Activated CD8-positive, alpha-beta memory T cell treated with anti-CD3 and anti-CD28 coated beads, Interleukin-2, amount 50 U/mL, for 48 hours (primary cell): Measurements from ENCODE around the gene PLXNA1.

Source experiments
- DNase-seq: peaks from one replicate; pipeline ENCODE4 v3.0.0-alpha.2; 2020

PLXNA1 gene

DNA sequence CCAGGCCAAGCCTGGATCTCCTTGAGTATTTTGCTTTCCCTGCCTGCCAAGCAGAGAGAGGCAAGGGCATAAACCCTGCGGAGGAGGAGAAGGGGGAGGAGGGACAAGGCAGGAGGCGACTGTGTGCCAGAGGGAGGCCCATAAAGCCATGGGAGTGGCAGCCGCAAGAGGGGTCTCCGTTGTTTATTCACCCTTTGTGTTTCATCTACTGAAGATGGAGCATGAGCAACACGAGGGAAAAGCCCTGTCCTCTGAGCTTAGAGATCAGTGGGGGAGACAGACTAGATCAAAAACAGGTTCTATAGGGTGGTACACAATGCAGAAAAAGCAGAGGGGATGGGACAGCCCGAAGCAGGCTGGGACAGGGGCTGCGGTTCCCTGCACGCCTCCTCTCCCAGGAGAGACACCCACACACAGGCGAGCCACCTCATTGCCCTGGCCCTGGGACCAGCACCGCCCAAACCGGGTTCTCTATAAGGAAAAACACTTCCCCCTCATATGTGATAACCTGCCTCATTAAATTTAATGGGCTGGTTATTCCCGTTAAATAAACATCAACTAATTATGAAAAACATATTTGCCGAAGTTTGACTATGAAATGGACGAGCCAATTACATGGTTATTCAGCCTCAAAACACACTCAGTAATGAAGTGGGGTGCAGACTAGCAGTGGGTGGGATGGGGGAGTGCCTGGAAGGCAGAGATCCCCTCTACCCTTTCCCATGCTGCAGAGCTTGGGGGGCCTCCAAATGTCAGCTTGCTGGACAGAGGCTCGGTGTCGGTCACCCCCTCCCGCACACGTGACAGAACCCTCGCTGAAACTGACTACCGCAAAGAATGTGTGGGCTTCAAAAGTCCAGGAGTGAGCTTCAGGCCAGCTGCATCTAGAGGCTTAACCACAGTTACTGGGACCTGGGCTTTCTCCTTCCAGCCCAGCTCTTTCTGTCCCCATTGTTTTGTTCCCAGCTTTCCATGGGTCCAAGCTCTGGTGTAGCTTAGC lies 14.2 kb upstream of the PLXNA1 start:
- DNase-seq, result no peak

DNA sequence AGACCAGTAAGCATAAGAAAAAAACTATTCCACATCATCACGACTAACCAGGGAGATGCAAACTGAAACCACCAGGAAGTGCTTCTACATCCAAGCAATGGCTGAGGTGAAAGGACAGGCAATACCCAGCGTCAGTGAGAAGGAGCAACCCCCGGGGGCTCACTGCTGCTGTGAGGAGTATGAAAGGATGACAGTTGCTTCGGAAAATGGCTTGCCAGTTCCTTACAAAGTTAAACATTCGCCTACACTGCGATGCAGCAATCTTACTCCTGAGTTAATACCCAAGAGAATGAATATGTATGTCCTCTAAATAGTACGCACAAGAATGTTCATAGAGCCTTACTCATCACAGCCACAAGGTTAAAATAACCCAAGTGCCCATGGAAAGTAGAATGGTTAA lies 13.3 kb upstream of the PLXNA1 start:
- no peak for DNase-seq

DNA sequence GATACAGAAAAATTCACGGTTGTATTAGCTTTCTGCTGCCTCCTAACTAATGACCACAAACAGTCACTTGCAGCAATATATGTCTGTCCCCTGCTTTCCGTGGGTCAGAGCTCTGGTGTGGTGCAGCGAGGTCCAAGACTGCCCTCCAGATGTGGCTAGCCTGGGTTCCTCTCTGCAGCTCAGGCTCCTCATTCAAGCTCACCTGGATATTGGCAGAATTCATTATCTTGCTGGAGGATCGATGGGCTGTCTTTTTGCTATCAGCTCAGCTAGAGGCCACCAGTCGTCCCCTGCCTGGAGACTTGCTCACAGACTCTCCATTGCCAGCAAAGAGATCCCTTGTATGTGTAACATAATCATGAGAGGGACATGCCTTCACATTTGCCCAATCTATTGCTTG lies 12.8 kb upstream of the PLXNA1 start:
- DNase-seq, result no peak

DNA sequence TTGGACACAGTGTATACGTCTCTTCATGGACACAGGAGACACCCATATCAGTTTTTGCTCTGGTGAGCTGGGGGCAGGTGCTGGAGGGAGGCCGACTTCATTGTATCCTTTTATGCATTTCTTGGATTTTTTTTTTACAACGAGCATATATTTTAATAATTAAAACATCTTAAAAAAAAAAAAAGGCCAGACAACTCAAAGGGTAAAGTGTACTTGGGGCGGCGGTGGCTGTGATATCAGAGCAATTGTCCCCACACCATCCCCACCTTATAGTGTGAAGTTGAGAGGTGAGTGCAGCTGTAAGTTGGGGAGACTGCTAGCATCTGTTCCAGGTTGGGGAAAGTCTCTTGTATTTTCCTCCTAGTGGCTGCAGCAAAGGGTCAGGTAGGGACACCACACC lies 12.0 kb upstream of the PLXNA1 start:
- DNase-seq, result no peak

DNA sequence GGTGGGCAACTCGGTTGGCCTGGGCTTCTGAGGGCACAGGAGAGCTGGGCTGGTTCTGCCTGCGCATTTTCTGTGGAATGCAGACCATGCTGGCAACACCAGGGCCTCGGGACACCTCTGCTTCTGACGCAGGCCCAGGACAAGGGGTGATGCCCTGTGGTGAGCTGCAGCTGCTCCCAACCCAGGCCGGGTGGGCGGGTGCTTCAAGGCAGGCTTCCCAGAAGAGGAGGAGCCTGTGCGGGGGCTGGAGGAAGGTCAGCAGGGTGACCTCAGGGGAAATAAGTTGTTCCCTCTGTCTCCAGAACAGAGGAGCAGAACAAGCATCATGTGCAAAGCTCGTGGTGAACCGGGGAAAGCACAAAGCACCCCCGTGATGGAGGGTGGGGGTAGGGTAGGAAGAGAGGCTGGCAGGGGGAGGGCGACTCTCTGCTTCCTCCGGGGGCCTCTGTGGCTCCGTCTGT lies 11.0 kb upstream of the PLXNA1 start:
- no peak for DNase-seq

DNA sequence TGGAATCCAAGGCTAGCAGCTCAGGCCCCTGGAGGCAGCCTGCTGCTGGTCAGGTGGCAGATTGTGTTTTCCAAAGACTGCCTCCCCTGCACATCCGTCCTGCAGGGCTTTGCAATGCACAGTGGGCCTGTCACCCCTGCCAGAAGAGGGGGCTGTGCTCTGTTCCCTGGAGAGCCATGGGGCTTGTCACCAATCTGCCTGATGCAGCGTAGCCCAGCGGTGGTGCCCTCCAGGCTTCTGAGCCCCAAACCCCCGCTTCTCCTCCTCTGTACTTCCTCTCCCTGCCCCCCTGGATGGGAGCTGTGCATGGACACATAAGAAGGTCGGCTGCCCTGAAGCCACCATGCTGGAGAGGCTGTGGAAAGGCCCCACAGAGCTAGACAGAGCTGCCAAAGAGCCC lies 10.0 kb upstream of the PLXNA1 start:
- no peak for DNase-seq

DNA sequence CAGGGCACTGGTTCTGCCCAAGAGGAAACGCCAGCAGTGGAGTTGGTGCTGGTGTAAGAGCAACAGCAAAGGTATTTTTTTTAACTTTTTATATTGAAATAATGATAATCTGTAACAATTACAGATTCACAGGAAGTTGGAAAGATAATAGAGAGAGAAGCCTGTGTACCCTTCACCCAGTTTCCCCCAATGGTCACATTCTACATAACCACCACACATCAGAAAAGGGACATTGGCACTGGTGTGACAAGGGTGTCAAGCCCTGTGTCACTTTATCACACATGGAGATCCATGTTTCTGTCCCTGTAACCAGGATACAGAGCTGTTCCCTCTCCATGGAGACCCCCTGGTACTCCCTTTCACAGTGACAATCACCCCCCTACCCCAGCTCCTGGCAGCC lies 9.1 kb upstream of the PLXNA1 start:
- DNase-seq, result no peak

DNA sequence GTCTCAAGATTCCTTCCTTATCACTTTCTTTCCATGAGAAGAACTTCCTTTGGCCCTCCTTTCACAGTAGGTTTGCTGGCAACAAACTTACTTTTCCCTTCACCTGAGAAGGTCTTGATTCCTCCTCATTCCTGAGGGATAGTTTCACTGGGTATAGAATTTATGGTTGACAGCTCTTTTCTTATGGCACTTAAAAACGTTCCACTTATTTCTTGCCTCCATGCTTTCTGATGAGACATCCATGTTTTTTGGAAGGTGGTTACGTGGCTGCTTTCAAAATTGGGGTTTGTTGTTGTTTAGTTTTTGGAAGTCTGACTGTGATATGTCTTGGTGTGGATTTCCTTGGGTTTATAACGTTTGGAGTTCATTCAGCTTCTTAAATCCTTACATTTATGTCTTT lies 8.2 kb upstream of the PLXNA1 start:
- DNase-seq, result no peak

DNA sequence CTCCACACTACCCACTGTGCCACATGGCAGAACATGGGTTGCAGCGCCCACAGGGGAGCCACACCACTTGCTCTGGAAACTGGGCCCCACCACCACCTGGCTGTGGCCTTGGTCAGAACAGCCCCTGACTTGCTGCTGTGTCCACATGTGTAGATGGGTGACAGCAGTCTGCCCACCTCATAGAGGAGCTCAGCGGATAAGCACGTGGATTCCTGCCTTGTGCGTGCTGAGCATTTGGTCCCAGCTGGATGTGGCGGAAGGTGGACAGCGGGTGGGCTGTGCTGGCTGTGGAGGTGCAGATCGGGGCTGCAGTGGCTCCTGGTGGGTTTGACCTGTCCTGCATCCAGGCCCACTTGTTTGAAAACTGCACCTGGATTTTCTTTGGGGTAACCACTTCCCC lies 6.0 kb upstream of the PLXNA1 start:
- no peak for DNase-seq

DNA sequence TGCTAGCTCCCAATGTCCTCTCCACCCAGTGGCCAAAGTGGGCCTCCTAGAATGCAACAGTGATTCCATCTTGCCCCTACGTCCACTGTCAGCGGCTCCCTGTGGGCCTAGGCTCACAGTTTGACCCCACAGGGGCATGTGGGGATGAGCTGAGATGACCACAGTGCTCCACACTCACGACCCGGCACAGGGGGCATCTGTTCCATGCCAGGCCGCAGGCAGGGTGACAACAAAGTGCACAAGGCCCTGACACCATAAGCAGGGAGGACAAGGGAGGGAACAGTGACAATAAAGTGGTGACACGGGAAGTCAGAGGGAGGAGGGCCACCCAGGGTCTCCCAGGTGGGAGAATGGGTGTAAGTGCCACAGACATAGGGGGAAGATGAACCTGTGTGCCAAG lies 5.1 kb upstream of the PLXNA1 start:
- no peak for DNase-seq

DNA sequence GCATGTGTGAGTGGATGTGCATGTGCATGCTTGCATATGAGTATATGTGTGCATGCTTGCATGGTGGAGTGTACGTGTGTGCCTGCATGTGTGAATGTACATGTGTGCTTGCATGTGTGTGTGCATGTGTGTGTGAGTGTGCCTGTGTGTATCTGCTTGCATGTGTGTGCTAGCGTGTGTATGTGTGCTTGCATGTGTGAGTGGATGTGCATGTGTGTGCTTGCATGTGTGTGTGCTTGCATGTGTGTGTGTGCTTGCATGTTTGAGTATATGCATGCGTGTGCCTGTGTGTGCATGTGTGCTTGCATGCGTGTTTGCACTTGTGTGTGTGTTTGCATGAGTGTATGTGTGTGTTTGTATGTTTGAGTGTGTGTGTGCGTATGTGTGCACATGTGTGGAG lies 4.6 kb upstream of the PLXNA1 start:
- no peak for DNase-seq

DNA sequence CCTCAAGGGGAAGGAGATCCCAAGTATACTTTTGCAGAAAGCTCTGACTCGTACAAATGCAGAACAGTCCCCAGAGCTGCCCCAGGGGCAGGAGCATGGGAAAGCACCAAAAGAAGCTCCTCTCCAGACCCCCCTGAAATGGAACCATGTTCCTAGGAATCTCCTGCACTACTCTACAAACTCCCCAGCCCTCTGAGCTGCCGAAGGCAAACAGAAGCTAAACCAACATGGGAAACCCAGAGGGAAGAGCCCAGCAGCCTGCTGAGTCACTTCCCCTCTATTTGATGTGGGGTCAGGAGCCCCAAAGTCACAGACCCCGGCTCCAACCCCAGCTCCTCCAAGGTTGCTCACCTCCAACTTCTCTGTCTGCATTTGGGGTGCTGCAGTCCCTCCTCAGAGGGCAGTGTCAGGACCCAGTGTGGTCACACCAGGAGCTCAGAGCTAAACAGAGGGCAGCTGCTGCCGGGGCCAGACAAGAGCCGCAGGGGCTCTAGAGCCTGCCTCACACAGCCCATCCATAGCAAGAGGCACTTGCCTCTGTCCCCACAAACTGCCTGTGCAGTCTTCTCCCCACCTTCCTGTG lies 3.8 kb upstream of the PLXNA1 start:
- DNase-seq, result no peak

DNA sequence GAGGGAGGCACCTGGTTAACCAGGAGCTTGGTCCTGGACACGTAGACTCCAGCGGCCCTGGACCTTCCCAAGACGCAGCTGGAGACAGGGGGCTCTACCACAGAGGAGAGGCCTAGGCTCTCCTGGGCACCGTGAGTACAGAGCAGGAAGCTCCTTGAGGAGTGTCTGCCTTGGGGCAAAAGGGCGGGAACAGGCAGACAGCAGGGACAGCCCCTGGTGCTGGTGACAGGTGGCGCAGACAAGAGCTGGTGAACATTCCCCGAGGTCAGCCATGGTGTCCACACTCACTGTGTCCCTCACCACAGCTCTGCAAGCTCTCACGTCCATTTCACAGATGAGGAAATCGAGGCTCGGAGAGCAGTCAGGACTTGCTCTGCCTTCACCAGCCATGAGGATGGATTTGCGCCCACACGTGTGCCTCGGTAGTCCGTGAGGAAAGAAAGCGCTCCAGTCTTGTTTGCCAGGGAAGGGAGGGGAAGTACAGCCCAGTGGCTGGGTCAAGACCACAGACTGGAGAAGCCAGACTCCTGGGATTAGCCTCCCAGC lies 2.6 kb upstream of the PLXNA1 start:
- no peak for DNase-seq

DNA sequence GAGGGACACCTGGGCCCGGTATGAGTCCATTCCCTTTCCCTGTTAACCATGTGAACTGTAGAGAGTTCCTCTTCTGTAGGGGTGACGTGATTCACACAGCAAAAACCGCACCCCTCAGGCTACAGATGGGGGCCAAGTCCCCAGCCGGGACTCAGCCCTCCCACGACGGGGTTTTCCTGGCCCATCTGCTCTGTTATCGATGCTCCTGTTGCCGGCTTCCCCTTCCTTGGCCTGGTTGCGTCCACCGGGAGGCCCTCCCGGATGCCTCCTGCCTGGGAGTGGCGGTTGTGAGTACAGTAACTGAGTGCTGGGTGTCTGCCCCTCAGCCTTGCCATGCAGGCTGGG lies 817 bp upstream of the PLXNA1 start:
- DNase-seq, result no peak

DNA sequence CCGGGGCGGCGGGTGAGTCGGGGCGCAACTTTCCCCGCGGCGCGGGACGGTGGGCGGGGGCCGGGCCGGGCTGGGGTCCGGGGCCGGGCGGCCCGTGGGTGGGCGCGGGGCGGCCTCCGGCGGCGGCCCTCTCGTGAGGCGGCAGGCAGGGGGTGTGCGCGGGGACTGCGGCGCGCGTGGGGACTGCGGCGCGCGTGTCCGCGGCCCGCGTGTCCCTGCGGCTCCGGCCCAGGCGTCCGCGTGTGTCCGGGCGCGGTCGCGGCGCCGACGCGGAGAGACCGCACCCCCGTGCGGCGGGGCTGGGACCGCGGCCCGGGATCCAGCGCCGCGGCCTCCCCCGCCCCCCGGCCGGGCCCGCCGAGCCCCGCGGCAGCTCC lies 349 bp downstream of the PLXNA1 start:
- DNase-seq, result no peak

DNA sequence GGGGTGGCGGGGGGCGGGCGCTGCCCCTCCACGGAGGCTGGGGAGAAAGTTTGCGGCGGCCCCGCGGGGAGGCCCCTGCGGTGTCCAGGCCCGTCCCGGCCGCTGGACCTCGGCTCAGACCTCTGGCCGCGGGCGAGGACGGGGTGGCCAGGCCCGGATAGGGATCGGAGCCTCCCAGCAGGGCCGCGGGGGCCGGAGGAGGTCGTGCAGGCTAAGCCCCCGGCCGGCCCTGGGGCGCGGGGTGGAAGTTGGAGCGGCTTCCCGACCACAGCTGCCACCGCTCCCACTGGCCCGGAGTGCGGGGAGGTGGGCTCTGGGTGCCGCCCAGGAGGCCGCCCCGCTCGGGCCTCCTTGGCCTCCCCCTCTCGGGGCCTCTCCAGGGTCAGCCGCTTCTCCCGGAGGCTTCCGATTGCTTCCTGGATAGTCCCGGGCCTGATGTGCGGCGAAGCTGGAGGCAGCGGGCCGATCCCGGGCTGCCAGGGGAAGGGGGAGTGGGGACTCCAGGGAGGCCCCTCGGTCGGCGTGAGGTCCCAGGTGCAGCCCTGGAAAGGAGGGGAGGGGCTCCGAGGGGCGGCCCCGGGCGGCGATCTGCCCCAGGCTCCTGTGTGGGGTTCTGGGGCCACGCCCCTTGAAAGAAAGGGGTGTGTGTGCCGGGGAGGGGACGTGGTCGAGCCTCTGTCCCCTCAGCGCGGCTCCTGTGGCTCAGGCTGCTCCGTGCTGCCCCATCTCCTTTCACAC lies 907 bp downstream of the PLXNA1 start:
- peak; percentile 66 for DNase-seq

DNA sequence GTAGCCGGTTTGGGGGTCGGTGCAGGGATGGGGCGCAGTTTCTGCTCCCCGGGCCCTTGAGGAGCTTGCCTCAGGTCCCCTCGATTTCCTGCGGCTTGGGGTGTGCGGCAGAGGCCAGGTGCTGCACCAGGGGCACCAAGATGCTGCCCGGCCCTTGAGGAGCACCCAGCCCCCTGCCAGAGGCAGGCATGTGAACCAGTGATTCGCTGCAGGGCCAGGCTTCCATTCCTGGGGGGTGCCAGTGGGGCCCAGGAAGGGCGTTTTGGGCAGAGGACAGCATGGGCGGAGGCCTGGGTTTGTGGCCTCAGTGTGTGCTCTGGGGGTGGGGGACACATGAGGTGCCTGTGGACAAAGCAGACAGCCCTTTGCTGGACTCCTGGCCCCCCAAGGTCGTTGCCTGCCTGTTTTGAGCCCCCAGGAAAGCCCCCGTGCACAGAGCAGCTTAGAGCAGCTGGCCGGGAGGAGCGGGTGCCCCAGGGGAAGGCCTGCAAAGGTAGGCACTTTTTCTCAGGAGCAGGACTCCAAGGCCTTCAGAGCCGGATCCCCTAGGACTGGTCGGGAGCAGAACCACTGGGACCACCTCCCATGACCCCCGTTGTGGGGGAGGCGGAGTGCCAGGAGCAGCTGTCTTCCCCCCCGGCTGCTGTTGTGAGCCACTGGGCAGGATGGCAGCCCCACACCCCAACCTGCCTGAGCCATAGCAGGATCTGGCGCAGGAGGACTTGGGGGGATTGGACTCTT lies 1.6 kb downstream of the PLXNA1 start:
- DNase-seq, result no peak

DNA sequence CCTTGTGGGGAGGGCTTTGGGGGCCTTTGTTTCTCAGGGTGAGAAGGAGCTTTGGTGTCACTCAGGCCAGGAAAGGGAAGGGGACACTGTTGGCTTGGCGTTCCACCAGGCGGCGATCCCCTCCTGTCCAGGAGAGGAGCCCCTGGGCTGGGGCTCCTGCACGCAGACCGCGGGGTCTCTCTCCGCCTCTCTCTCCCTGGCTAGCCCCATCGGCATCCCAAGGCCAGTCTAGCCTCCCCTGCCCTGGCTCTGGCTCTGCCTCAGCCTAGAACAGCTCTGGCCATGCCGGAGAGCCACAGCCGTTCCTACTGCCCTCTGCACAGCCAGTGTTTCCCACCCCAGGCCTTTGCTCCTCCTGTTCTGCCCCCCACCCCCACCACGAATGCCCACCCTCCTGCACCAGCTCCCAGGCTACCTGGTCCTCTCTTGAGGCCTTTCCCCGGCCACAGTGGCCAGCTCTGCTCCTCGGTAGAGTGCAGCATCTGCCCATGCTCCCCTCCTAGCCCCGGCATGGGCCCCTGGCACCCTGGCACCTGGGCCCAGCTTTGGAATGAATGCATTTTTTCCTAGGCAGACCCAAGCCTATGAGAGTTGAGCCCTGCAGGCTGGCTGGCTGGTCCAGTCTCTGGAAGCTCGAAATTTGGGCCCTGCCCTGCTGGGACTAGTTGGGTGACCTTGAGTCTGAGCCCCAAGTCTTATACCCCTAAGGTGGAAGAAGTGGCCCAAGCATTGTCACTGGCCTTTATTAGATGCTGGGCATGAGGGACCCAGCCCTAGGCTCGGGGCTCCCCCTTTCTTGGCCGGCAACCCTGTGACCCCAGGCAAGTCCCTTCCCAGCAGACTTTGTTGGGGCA lies 2.4 kb downstream of the PLXNA1 start:
- DNase-seq, result no peak

DNA sequence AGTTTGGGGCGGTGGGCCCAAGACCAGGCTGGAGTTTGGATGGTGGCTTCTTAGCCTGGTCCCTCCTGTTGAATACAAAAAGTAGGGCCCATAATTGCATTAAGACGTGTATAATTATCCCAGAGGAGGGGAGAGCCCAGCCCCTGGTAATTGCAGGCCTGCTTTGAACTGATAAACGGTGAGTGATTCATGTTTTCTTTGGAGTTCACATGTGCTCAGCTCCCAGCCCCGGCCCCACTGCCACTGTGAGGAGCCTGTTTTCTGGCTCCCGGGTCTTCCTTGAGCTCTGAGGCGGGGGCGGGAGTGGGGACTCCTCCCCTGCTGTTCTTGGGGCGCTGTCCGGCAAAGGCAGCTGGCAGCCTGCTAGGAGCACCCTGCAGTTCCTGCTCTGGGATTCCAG lies 3.1 kb downstream of the PLXNA1 start:
- DNase-seq, result no peak

DNA sequence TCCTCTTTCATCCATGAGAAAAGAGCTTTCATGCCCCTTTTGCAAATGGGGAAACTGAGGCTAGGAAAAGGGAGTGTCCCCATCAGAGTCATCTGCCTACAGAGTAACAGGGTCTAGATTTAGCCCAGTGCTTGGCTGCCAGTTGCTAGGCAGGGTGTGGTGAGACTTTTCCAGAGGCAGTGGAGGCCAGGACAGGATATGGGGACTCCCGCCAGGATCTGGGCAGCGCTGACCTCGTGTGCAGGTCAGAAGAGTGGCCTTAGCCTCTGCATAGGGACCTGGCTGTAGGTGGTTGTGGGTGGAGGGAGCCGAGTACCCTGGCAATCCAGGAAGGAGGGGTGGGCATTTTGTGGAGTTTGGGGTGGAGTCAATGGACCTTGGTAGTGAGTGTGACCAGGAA lies 4.2 kb downstream of the PLXNA1 start:
- no peak for DNase-seq

DNA sequence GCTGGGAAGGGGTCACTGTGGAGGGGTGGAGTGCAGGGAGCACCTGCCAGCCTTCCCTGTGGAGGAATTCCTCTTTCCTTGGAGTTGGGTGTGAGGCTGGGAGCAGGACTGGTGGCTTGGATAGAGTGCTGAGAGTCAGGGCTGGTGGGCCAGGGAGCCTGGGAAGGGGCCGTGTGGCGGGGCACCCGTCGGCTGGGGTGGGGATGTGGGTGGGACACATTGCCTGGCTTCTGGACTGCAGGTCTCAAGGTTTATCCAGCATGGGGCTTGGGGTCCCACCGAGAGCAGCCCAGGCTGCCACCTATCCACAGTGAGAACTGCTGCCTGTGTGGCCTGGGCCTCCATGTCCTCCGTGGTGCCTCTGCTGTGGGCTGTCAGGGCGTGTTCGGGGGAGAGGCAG lies 4.7 kb downstream of the PLXNA1 start:
- DNase-seq, result no peak

DNA sequence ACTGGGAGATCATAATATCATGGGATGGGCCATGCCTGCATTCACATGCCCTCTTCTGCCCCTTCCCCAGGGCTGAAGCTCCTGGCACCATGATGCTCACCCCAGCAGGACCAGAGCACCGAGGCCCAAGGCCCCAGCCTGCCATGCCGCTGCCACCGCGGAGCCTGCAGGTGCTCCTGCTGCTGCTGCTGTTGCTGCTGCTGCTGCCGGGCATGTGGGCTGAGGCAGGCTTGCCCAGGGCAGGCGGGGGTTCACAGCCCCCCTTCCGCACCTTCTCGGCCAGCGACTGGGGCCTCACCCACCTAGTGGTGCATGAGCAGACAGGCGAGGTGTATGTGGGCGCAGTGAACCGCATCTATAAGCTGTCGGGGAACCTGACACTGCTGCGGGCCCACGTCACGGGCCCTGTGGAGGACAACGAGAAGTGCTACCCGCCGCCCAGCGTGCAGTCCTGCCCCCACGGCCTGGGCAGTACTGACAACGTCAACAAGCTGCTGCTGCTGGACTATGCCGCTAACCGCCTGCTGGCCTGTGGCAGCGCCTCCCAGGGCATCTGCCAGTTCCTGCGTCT lies 5.6 kb downstream of the PLXNA1 start:
- DNase-seq, result no peak
